ENCODE measurements around the gene CHI3L1. TPM values are rescaled to one million over a fixed set of nuclear protein-coding genes. Genes with fewer than 3 reads are reported as not detected.

Gene CHI3L1
- total and polyA plus RNA-seq, 8 donors, result 1.7 to 12.1 (median 7.9) TPM

DNA sequence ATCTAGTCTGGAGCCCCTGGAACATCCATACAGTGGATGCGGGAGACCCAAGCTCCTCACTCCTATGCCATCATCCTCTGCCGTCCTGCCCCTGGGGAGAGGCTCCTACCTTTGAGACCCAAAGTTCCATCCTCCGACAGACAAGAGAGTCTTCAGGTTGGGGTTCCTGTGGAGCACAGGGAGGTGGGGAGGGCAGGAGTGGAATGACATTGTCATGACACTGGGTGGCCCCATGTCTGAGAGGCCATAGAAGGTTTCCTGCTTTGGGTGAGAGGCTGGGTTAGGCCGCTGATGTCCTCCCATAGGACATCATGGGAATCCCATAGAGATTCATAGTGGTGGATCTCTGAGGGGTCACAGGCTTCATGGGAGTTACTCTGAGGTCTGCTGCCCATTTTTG, 2.0 kb downstream of the CHI3L1 start:
- H3K27ac ChIP-seq, result no peak overlapping the region
- H3K9me3 ChIP-seq, result no peaks in the 10 kb centered on the region
- intact Hi-C loops (cut with DNase I), result no loop called here
- no peaks in the 10 kb centered on the region for H3K36me3 ChIP-seq
- ATAC-seq (no peak), FAIRE-seq (no peak), DNase-seq (no peak)
- TF ChIP-seq, protein P1, sequence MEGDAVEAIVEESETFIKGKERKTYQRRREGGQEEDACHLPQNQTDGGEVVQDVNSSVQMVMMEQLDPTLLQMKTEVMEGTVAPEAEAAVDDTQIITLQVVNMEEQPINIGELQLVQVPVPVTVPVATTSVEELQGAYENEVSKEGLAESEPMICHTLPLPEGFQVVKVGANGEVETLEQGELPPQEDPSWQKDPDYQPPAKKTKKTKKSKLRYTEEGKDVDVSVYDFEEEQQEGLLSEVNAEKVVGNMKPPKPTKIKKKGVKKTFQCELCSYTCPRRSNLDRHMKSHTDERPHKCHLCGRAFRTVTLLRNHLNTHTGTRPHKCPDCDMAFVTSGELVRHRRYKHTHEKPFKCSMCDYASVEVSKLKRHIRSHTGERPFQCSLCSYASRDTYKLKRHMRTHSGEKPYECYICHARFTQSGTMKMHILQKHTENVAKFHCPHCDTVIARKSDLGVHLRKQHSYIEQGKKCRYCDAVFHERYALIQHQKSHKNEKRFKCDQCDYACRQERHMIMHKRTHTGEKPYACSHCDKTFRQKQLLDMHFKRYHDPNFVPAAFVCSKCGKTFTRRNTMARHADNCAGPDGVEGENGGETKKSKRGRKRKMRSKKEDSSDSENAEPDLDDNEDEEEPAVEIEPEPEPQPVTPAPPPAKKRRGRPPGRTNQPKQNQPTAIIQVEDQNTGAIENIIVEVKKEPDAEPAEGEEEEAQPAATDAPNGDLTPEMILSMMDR (IDR thresholded peaks at IDR 0.05), result no peak
- no peak overlapping the region for H3K4me3 ChIP-seq
- no peaks in the 10 kb centered on the region for H3K4me1 ChIP-seq
- no peaks in the 10 kb centered on the region for H3K27me3 ChIP-seq
- 67 to 91% methylated on average over 4 of the region's 4 CpGs for WGBS, 2 donors

DNA sequence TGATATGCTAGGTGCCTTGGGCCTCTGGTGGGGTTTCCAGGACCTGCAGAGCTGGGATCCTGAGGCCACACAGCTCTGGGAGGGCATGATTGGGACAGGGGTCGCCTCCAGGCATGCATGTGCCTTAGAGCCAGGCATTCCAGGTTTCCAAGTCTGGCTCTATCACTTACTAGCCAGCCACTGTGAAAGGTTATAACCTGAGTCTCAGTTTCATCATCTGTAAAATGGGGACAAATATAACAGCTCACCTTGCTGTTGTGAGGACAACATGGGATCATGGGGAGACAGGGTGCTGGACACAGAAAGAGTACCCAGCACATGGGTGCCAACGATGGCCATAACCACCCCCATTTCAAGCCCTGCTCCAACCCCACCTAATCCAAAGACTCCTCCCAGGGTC, 2.7 kb downstream of the CHI3L1 start:
- no peaks in the 10 kb centered on the region for H3K36me3 ChIP-seq
- no peaks in the 10 kb centered on the region for H3K9me3 ChIP-seq
- H3K4me3 ChIP-seq, result no peak overlapping the region
- FAIRE-seq (no peak), ATAC-seq (no peak), DNase-seq (no peak)
- no peaks in the 10 kb centered on the region for H3K4me1 ChIP-seq
- no peaks in the 10 kb centered on the region for H3K27me3 ChIP-seq
- intact Hi-C loops (cut with DNase I), result no loop called here
- H3K27ac ChIP-seq, result no peak overlapping the region
- 76 to 85% methylated on average over 2 of the region's 2 CpGs for WGBS, 2 donors
- TF ChIP-seq, protein P1 (IDR thresholded peaks at IDR 0.05), result no peak

DNA sequence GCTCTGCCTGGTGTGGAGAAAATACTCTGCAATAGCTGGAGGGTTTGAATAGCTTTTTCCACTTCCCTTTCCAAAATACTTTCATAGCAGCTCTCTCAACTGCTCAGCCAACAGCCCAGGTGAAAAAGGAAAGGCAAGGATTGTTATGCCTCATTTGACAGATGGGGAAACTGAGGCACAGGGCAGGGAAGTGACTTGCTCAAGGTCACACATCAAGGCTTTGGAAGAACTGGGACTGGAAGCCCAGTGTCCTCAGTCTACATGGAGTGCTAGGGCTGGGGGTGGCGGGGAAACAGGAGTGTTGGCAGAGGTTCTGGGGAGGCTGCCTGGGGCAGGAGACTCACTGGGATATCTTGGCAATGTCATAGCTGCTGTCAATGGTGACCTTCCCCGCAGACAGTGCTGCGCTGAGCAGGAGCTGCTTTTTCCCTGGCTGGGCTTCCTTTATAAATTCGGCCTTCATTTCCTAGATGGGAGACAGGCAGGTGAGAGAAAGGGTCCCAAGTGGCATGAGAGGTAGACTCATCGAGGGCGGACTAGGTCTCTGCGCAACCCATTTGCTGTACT, 4.0 kb downstream of the CHI3L1 start:
- DNase-seq, result no peak
- ATAC-seq, result no peak
- intact Hi-C loops (cut with DNase I), result no loop called here
- H3K27ac ChIP-seq, result no peak overlapping the region
- 84 to 86% methylated on average over 7 of the region's 7 CpGs for WGBS, 2 donors
- H3K4me3 ChIP-seq, result no peak overlapping the region
- no peak for FAIRE-seq
- no peaks in the 10 kb centered on the region for H3K4me1 ChIP-seq
- H3K27me3 ChIP-seq, result no peaks in the 10 kb centered on the region
- TF ChIP-seq, protein P1 (IDR thresholded peaks at IDR 0.05), result no peak
- H3K9me3 ChIP-seq, result no peaks in the 10 kb centered on the region
- no peaks in the 10 kb centered on the region for H3K36me3 ChIP-seq

DNA sequence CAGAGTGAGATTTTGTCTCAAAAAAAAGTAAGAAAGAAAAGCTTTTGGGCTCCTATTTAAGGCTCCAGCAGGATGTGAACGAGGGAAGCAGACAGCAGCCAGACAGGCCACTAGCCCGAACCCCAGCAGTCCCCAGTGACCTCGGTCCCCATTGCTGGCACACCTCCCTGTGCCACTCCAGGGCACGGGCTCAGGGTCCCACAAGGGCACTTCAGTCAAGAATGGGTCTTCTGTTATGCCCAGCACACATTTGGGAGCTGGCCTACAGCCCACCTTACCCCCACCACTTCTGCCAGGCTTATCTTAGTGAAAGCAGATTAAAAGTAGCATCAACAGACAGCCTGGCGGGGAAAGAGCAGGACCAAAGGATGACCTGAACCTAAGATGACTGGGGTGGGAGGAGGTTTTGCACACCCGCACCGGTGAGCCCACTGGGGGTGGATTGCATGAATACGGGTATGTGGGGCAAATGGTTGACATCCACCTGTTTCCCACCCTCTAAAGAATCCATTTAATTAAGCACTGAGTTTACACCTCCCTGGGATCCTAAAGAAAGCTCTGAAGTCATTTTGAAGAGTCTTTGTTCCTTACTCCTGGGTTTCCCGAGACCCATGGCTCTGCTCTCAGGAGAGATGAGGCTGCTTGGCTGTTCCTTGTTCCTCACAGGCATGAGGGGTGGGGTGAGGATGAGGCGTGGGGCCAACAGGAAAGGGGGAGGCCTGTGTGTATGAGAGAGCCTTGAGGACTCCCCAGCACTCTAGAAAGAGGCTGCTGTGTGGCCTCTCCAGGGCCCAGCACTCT, 4.7 kb downstream of the CHI3L1 start:
- Histone ChIP-seq H3K27ac (no peak overlapping the region), H3K4me3 (no peak overlapping the region), H3K9me3 (no peaks in the 10 kb centered on the region), H3K27me3 (no peaks in the 10 kb centered on the region), H3K36me3 (no peaks in the 10 kb centered on the region), H3K4me1 (no peaks in the 10 kb centered on the region)
- intact Hi-C loops (cut with DNase I), result no loop called here
- ATAC-seq (no peak), FAIRE-seq (no peak), DNase-seq (no peak)
- WGBS, 2 donors, result 75 to 77% methylated on average over 9 to 10 of the region's 10 CpGs
- TF ChIP-seq, protein P1 (IDR thresholded peaks at IDR 0.05), result no peak

All from pancreas (tissue), 10 donors.